K562 (cell line): ENCODE data around the gene FAM83E. TPM values are rescaled to one million over a fixed set of nuclear protein-coding genes. Genes with fewer than 3 reads are reported as not detected.

ENCODE experiments used
- ARID3A ChIP-seq: IDR thresholded peaks from 2 replicates; pipeline ENCODE4 v1.6.1; 2012; ENCODE audit warnings: low read depth, low read length, improper control_type of control experiment, borderline replicate concordance
- BACH1 ChIP-seq: fragments of 200-800 bp; sonication (Bioruptor generic); IDR thresholded peaks from 2 replicates; pipeline ENCODE4 v1.6.1; 2016; ENCODE audit warnings: missing genetic modification characterization, missing compliant biosample characterization
- BCL6 ChIP-seq: fragments of 250-450 bp; sonication (Bioruptor Pico); IDR thresholded peaks from 2 replicates; pipeline ENCODE4 v1.4.0; 2020
- EZH2 ChIP-seq: IDR thresholded peaks from 2 replicates; pipeline ENCODE4 v1.6.1; 2012; ENCODE audit warnings: low read depth, mild to moderate bottlenecking, inconsistent platforms, low read length, borderline replicate concordance
- GABPB1 ChIP-seq: sonication (generic); formaldehyde crosslinking; IDR thresholded peaks from 2 replicates; pipeline ENCODE4 v1.8.0; 2022; ENCODE audit warnings: mild to moderate bottlenecking, missing genetic modification reagents
- MYNN ChIP-seq, 2 experiments: sonication (generic); formaldehyde crosslinking in 1 of 2; IDR thresholded peaks; 2 replicates each; pipeline versions ENCODE4 v1.5.0 to v1.6.1; 2016 to 2020; ENCODE audit warnings: antibody characterized with exemption in 1 of 2, missing genetic modification reagents in 1 of 2
- NCOA2 ChIP-seq, 2 experiments: fragments of 450-650 bp; IDR thresholded peaks; 2 replicates each; pipeline ENCODE4 v1.6.1; 2018; ENCODE audit warnings: mild to moderate bottlenecking in 2 of 2, moderate library complexity in 1 of 2; ENCODE audit not compliant: partially characterized antibody in 2 of 2
- SMAD3 ChIP-seq: fragments of 450-650 bp; formaldehyde crosslinking; conservative IDR thresholded peaks from 2 replicates; pipeline ENCODE4 v1.4.0; 2020; ENCODE audit warnings: mild to moderate bottlenecking
- SMARCA5 ChIP-seq: fragments of 450-650 bp; IDR thresholded peaks from 2 replicates; pipeline ENCODE4 v1.6.1; 2016
- SNAPC5 ChIP-seq: fragments of 250-450 bp; sonication (Bioruptor Pico); IDR thresholded peaks from 2 replicates; pipeline ENCODE4 v1.8.0; 2021; ENCODE audit warnings: moderate library complexity, mild to moderate bottlenecking, inconsistent platforms
- SPI1 ChIP-seq: IDR thresholded peaks from 2 replicates; pipeline ENCODE4 v1.6.1; 2011; ENCODE audit warnings: low read depth, low read length, control low read depth, borderline replicate concordance
- UBTF ChIP-seq, 2 experiments: IDR thresholded peaks; 2 replicates each; pipeline ENCODE4 v1.6.1; 2012; ENCODE audit warnings: improper control_type of control experiment in 2 of 2, low read depth in 2 of 2, low read length in 2 of 2, borderline replicate concordance in 1 of 2
- XRCC5 ChIP-seq: fragments of 200-400 bp; formaldehyde crosslinking; IDR thresholded peaks from 2 replicates; pipeline ENCODE4 v1.6.1; 2017; ENCODE audit warnings: low read depth, mild to moderate bottlenecking, low read length
- ZBTB33 ChIP-seq: sonication (generic); formaldehyde crosslinking; IDR thresholded peaks from 2 replicates; pipeline ENCODE4 v1.8.1; 2023; ENCODE audit warnings: mild to moderate bottlenecking, missing genetic modification reagents
- ZHX1 ChIP-seq: fragments of 150-350 bp; conservative IDR thresholded peaks from 2 replicates; pipeline ENCODE4 v1.6.1; 2014; ENCODE audit warnings: low read length
- ZNF311 ChIP-seq: fragments of 250-450 bp; sonication (Bioruptor Pico); IDR thresholded peaks from 2 replicates; pipeline ENCODE4 v1.4.0; 2020; ENCODE audit warnings: mild to moderate bottlenecking, moderate library complexity
- ZNF586 ChIP-seq: fragments of 450-650 bp; formaldehyde crosslinking; conservative IDR thresholded peaks from 2 replicates; pipeline ENCODE4 v1.4.0; 2020; ENCODE audit warnings: mild to moderate bottlenecking, moderate library complexity
- ZNF785 ChIP-seq: fragments of 250-450 bp; sonication (Bioruptor Pico); IDR thresholded peaks from 2 replicates; pipeline ENCODE4 v1.4.0; 2020; ENCODE audit warnings: mild to moderate bottlenecking
- ZSCAN29 ChIP-seq: fragments of 450-650 bp; IDR thresholded peaks from 2 replicates; pipeline ENCODE4 v1.6.1; 2017
- polyA plus RNA-seq, 8 experiments: library from polyadenylated mRNA; depleted of rRNA in 4 of 8; stranded (reverse) in 5 of 8; unstranded in 3 of 8; fragments of >200 nt; fragmentation: Nextera tagmentation in 2 of 8; fragmentation: Illumina TruSeq in 1 of 8; extraction: Ambion mirVana in 2 of 8; extraction: Trizol in 1 of 8; gene quantifications; 2 replicates each; pipeline versions ENCODE4 v1.2.1 to v1.2.3, GENCODE V29; 2011 to 2014; ENCODE audit warnings: inconsistent platforms in 1 of 8, missing spikeins in 1 of 8
- total RNA-seq, 7 experiments: library from RNA; depleted of rRNA in 6 of 7; stranded (reverse); fragments of >200 nt in 6 of 7; fragmentation: Illumina TruSeq in 2 of 7; extraction: Trizol in 2 of 7; gene quantifications; 2 replicates each; pipeline versions ENCODE4 v1.2.1 to v1.2.3, GENCODE V29; 2011 to 2021; ENCODE audit warnings: low replicate concordance in 1 of 7

FAM83E gene
- total and polyA plus RNA-seq, 9 of the 15 experiments (the other 6 are each of a cell fraction or from before 2014, with no cell fraction given): 0.15 to 0.87 (median 0.29) TPM; not detected in 4

GRCh38 chr19:48634424-48635262 is 19.8 kb upstream of the FAM83E start (continued):
- no peak for TF ChIP-seq MYNN (IDR thresholded peaks at IDR 0.05)
- no peak for TF ChIP-seq MYNN (CRISPR knock-in tag; IDR thresholded peaks at IDR 0.05)
- no peak; the same call in 1 of the 2 replicates for TF ChIP-seq GABPB1 (CRISPR knock-in tag)
- no peak for TF ChIP-seq ZHX1
- TF ChIP-seq XRCC5: 0 out of 2 replicates have a peak, but pooled peaks have one; percentile 55
- TF ChIP-seq ARID3A: no peak
- no peak for TF ChIP-seq ZSCAN29
- TF ChIP-seq BCL6 (CRISPR knock-in tag): no peak
- TF ChIP-seq ZBTB33 (CRISPR knock-in tag): peak; percentile 33; the same call in 1 of the 2 replicates
- no peak for TF ChIP-seq EZH2
- TF ChIP-seq NCOA2 (IDR thresholded peaks at IDR 0.05; ENCODE audit: partially characterized antibody in 2 of 2): no peak
- peak; percentile 62; the same call in 1 of the 2 replicates for TF ChIP-seq SMAD3 (CRISPR knock-in tag)
- no peak for TF ChIP-seq ZNF785 (CRISPR knock-in tag)
- TF ChIP-seq ZNF311 (CRISPR knock-in tag): no peak
- TF ChIP-seq UBTF (IDR thresholded peaks at IDR 0.05; ENCODE audit: borderline replicate concordance in 1 of 2, low read depth in 2 of 2, low read length in 2 of 2): no peak
- no peak for TF ChIP-seq BACH1 (tag)
- 0 out of 2 replicates have a peak, but pooled peaks have one; percentile 3 for TF ChIP-seq SPI1
- no peak for TF ChIP-seq SMARCA5
- TF ChIP-seq SNAPC5 (CRISPR knock-in tag): no peak
- no peak; the same call in 1 of the 2 replicates for TF ChIP-seq ZNF586 (CRISPR knock-in tag)
